HepG2 (cell line): ENCODE measurements around the gene UCP2. TPM values are rescaled to one million over a fixed set of nuclear protein-coding genes. Genes with fewer than 3 reads are reported as not detected.

Source experiments
- BORCS8-MEF2B ChIP-seq: sonication (generic); formaldehyde crosslinking; IDR thresholded peaks from 2 replicates; pipeline ENCODE4 v1.8.0; 2022; ENCODE audit warnings: mild to moderate bottlenecking, missing genetic modification reagents
- GZF1 ChIP-seq: sonication (generic); formaldehyde crosslinking; IDR thresholded peaks from 2 replicates; pipeline ENCODE4 v1.5.1; 2020; ENCODE audit warnings: mild to moderate bottlenecking, missing genetic modification reagents
- HNF4A ChIP-seq: sonication (generic); formaldehyde crosslinking; IDR thresholded peaks from 2 replicates; pipeline ENCODE4 v1.4.0; 2020; ENCODE audit warnings: missing genetic modification reagents
- HNF4G ChIP-seq, 2 experiments: sonication (generic) in 1 of 2; formaldehyde crosslinking in 1 of 2; IDR thresholded peaks; 2 replicates each; pipeline versions ENCODE4 v1.4.0 to v1.6.1; 2011 to 2020; ENCODE audit warnings: borderline replicate concordance in 2 of 2, low read depth in 2 of 2, mild to moderate bottlenecking in 2 of 2, low read length in 1 of 2, missing genetic modification reagents in 1 of 2, moderate library complexity in 1 of 2
- MAFF ChIP-seq: IDR thresholded peaks from 2 replicates; pipeline ENCODE4 v1.6.1; 2011; ENCODE audit warnings: low read depth, low read length, improper control_type of control experiment
- MAFK ChIP-seq, 2 experiments: IDR thresholded peaks in 1 of 2; conservative IDR thresholded peaks in 1 of 2; 2 replicates each; pipeline ENCODE4 v1.6.1; 2011; ENCODE audit warnings: improper control_type of control experiment in 2 of 2, low read length in 2 of 2
- NR2F2 ChIP-seq: IDR thresholded peaks from 2 replicates; pipeline ENCODE4 v1.6.1; 2012; ENCODE audit warnings: low read depth, inconsistent platforms, borderline replicate concordance
- NR2F6 ChIP-seq, 2 experiments: IDR thresholded peaks; 2 replicates each; pipeline ENCODE4 v1.6.1; 2016; ENCODE audit warnings: antibody characterized with exemption in 1 of 2, mild to moderate bottlenecking in 1 of 2
- RCOR2 ChIP-seq: IDR thresholded peaks from 2 replicates; pipeline ENCODE4 v1.6.1; 2016; ENCODE audit warnings: missing biosample characterization, missing genetic modification reagents
- SOX6 ChIP-seq, 2 experiments: fragments of 450-650 bp in 1 of 2; sonication (generic) in 1 of 2; formaldehyde crosslinking in 1 of 2; IDR thresholded peaks; 2 replicates each; pipeline versions ENCODE4 v1.4.0 to v1.6.1; 2017 to 2020; ENCODE audit warnings: antibody characterized with exemption in 1 of 2, mild to moderate bottlenecking in 1 of 2, missing genetic modification reagents in 1 of 2
- ZBTB3 ChIP-seq: sonication (generic); formaldehyde crosslinking; IDR thresholded peaks from 2 replicates; pipeline ENCODE4 v1.4.0; 2020; ENCODE audit warnings: low read depth, mild to moderate bottlenecking, moderate library complexity, missing genetic modification reagents, borderline replicate concordance
- ZFX ChIP-seq: sonication (generic); formaldehyde crosslinking; IDR thresholded peaks from 2 replicates; pipeline ENCODE4 v1.4.0; 2020; ENCODE audit warnings: mild to moderate bottlenecking, low read depth, missing genetic modification reagents, moderate library complexity
- ZNF792 ChIP-seq: IDR thresholded peaks from 2 replicates; pipeline ENCODE4 v1.6.1; 2016
- polyA plus RNA-seq, 8 experiments: library from polyadenylated mRNA; depleted of rRNA in 3 of 8; stranded (reverse) in 7 of 8; unstranded in 1 of 8; fragments of >200 nt; fragmentation: Illumina TruSeq in 4 of 8; extraction: Trizol in 4 of 8; gene quantifications; 2 replicates each; pipeline versions ENCODE4 v1.2.1 to v1.2.3, GENCODE V29; 2011 to 2016; ENCODE audit warnings: low read depth in 4 of 8, missing spikeins in 1 of 8, mixed read lengths in 1 of 8; ENCODE audit not compliant: insufficient read depth in 1 of 8
- total RNA-seq, 5 experiments: library from RNA; depleted of rRNA; stranded (reverse); fragments of >200 nt; fragmentation: Illumina TruSeq; extraction: Trizol; gene quantifications; 2 replicates each; pipeline ENCODE4 v1.2.3, GENCODE V29; 2016; ENCODE audit warnings: low read depth in 1 of 5
- TF ChIP-seq, protein P1 (sequence below): sonication (generic); formaldehyde crosslinking; IDR thresholded peaks from 2 replicates; pipeline ENCODE4 v1.5.1; 2020; ENCODE audit warnings: mild to moderate bottlenecking, missing genetic modification reagents, moderate library complexity
- TF ChIP-seq, protein P2 (sequence below): sonication (generic); formaldehyde crosslinking; conservative IDR thresholded peaks from 2 replicates; pipeline ENCODE4 v1.4.0; 2020; ENCODE audit warnings: mild to moderate bottlenecking, missing genetic modification reagents, moderate library complexity
- TF ChIP-seq, protein P3 (sequence below): sonication (generic); formaldehyde crosslinking; IDR thresholded peaks from 2 replicates; pipeline ENCODE4 v1.8.1; 2022; ENCODE audit warnings: low read depth, mild to moderate bottlenecking, missing genetic modification reagents
- TF ChIP-seq, protein P4 (sequence below): IDR thresholded peaks from 2 replicates; pipeline ENCODE4 v1.6.1; 2012; ENCODE audit warnings: inconsistent platforms

UCP2 gene
- total and polyA plus RNA-seq, 2 of the 13 experiments (the other 11 are each of a cell fraction or from before 2014, with no cell fraction given): 2.7 to 3.2 TPM

DNA sequence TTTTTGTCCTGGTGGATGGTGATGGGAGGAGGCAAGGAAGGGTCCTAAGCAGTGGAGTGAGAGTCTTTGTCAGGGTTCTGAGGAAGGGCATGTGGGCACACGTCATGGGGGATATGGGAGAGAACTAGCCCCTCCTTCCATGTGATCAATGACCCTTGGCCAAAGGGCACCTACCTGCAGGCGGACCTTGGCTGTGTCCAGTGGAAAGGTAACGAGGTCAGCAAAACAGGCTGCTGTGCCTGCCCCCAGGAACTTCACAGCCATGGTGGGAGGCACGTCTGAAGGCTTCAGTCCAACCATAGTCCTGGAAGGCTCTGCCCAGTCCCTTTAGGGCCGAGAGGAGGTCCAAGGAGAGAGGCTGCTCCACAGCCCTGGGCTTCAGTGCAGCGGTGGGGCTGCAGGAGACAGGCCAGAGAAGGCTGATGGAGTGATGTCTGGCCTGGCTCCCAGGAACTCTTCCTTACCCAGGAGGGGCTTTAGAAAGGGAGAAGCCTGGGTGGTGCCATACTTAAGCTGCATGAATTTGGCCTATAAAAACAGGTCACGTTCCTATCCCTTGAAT lies 24.2 kb upstream of the UCP2 start (continued):
- TF ChIP-seq NR2F2: peak; percentile 44; the same call in 1 of the 2 replicates
- TF ChIP-seq HNF4G (IDR thresholded peaks at IDR 0.05; ENCODE audit: borderline replicate concordance, low read depth, low read length): peak; percentile 21; the same call in 1 of the 2 replicates
- no peak for TF ChIP-seq HNF4G (CRISPR knock-in tag; IDR thresholded peaks at IDR 0.05; ENCODE audit: borderline replicate concordance, low read depth)
- TF ChIP-seq RCOR2 (CRISPR knock-in tag): no peak
- no peak for TF ChIP-seq ZBTB3 (CRISPR knock-in tag)
- TF ChIP-seq, protein P1, sequence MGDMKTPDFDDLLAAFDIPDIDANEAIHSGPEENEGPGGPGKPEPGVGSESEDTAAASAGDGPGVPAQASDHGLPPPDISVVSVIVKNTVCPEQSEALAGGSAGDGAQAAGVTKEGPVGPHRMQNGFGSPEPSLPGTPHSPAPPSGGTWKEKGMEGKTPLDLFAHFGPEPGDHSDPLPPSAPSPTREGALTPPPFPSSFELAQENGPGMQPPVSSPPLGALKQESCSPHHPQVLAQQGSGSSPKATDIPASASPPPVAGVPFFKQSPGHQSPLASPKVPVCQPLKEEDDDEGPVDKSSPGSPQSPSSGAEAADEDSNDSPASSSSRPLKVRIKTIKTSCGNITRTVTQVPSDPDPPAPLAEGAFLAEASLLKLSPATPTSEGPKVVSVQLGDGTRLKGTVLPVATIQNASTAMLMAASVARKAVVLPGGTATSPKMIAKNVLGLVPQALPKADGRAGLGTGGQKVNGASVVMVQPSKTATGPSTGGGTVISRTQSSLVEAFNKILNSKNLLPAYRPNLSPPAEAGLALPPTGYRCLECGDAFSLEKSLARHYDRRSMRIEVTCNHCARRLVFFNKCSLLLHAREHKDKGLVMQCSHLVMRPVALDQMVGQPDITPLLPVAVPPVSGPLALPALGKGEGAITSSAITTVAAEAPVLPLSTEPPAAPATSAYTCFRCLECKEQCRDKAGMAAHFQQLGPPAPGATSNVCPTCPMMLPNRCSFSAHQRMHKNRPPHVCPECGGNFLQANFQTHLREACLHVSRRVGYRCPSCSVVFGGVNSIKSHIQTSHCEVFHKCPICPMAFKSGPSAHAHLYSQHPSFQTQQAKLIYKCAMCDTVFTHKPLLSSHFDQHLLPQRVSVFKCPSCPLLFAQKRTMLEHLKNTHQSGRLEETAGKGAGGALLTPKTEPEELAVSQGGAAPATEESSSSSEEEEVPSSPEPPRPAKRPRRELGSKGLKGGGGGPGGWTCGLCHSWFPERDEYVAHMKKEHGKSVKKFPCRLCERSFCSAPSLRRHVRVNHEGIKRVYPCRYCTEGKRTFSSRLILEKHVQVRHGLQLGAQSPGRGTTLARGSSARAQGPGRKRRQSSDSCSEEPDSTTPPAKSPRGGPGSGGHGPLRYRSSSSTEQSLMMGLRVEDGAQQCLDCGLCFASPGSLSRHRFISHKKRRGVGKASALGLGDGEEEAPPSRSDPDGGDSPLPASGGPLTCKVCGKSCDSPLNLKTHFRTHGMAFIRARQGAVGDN (CRISPR knock-in tag): peak; percentile 33; the same call in 1 of the 2 replicates
- peak; percentile 42 to 45 for TF ChIP-seq MAFK (conservative IDR thresholded peaks at IDR 0.05 in 1 of 2, IDR thresholded peaks at IDR 0.05 in 1 of 2; ENCODE audit: low read length in 2 of 2)
- 0 out of 2 replicates have a peak, but pooled peaks have one; percentile 7 for TF ChIP-seq ZFX (CRISPR knock-in tag)
- TF ChIP-seq, protein P2, sequence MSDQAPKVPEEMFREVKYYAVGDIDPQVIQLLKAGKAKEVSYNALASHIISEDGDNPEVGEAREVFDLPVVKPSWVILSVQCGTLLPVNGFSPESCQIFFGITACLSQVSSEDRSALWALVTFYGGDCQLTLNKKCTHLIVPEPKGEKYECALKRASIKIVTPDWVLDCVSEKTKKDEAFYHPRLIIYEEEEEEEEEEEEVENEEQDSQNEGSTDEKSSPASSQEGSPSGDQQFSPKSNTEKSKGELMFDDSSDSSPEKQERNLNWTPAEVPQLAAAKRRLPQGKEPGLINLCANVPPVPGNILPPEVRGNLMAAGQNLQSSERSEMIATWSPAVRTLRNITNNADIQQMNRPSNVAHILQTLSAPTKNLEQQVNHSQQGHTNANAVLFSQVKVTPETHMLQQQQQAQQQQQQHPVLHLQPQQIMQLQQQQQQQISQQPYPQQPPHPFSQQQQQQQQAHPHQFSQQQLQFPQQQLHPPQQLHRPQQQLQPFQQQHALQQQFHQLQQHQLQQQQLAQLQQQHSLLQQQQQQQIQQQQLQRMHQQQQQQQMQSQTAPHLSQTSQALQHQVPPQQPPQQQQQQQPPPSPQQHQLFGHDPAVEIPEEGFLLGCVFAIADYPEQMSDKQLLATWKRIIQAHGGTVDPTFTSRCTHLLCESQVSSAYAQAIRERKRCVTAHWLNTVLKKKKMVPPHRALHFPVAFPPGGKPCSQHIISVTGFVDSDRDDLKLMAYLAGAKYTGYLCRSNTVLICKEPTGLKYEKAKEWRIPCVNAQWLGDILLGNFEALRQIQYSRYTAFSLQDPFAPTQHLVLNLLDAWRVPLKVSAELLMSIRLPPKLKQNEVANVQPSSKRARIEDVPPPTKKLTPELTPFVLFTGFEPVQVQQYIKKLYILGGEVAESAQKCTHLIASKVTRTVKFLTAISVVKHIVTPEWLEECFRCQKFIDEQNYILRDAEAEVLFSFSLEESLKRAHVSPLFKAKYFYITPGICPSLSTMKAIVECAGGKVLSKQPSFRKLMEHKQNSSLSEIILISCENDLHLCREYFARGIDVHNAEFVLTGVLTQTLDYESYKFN (CRISPR knock-in tag): peak; percentile 40; the same call in 1 of the 2 replicates
- TF ChIP-seq HNF4A (CRISPR knock-in tag): peak; percentile 78
- TF ChIP-seq ZNF792 (CRISPR knock-in tag): no peak
- TF ChIP-seq GZF1 (CRISPR knock-in tag): no peak
- TF ChIP-seq MAFF: 0 out of 2 replicates have a peak, but pooled peaks have one; percentile 26
- TF ChIP-seq SOX6 (IDR thresholded peaks at IDR 0.05): no peak
- no peak for TF ChIP-seq SOX6 (CRISPR knock-in tag; IDR thresholded peaks at IDR 0.05)
- TF ChIP-seq, protein P3, sequence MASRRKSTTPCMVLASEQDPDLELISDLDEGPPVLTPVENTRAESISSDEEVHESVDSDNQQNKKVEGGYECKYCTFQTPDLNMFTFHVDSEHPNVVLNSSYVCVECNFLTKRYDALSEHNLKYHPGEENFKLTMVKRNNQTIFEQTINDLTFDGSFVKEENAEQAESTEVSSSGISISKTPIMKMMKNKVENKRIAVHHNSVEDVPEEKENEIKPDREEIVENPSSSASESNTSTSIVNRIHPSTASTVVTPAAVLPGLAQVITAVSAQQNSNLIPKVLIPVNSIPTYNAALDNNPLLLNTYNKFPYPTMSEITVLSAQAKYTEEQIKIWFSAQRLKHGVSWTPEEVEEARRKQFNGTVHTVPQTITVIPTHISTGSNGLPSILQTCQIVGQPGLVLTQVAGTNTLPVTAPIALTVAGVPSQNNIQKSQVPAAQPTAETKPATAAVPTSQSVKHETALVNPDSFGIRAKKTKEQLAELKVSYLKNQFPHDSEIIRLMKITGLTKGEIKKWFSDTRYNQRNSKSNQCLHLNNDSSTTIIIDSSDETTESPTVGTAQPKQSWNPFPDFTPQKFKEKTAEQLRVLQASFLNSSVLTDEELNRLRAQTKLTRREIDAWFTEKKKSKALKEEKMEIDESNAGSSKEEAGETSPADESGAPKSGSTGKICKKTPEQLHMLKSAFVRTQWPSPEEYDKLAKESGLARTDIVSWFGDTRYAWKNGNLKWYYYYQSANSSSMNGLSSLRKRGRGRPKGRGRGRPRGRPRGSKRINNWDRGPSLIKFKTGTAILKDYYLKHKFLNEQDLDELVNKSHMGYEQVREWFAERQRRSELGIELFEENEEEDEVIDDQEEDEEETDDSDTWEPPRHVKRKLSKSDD: no peak
- no peak for TF ChIP-seq NR2F6 (IDR thresholded peaks at IDR 0.05)
- 0 out of 2 replicates have a peak, but pooled peaks have one; percentile 14 for TF ChIP-seq NR2F6 (CRISPR knock-in tag; IDR thresholded peaks at IDR 0.05)
- TF ChIP-seq, protein P4, sequence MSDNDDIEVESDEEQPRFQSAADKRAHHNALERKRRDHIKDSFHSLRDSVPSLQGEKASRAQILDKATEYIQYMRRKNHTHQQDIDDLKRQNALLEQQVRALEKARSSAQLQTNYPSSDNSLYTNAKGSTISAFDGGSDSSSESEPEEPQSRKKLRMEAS: peak; percentile 30; the same call in 1 of the 2 replicates
- no peak for TF ChIP-seq BORCS8-MEF2B (CRISPR knock-in tag)
